ENCODE results near the gene APOC1. TPM values are rescaled to one million over a fixed set of nuclear protein-coding genes. Genes with fewer than 3 reads are reported as not detected.
"Not testable (repeated sequence)": the region's sequence is repeated elsewhere in the genome, so short reads cannot be mapped to it uniquely, and the experiment has no call there.

Gene APOC1
- polyA plus RNA-seq, 1 of the 3 experiments (the other 2 are of a cell fraction), result 2.7 TPM

- POLR2A ChIA-PET, result no interaction called here
- no peaks in the 10 kb centered on the region for H3K27me3 ChIP-seq (ENCODE audit: insufficient read depth)
- peaks cover 2 to 16% of the 10 kb centered on the region in 2 experiments for H3K36me3 ChIP-seq (replicated peaks in 1 of 2; ENCODE audit: control insufficient read depth in 1 of 2, insufficient read depth in 2 of 2, low read length in 1 of 2)
- no peak overlapping the region for H3K27ac ChIP-seq (ENCODE audit: low read depth in 2 of 2, low read length in 1 of 2)
- CTCF ChIA-PET, result no interaction called here
- no peak for TF ChIP-seq MEF2A (IDR thresholded peaks at IDR 0.05; ENCODE audit: borderline replicate concordance, low read depth)
- no peak for TF ChIP-seq EZH2phosphoT487 (IDR thresholded peaks at IDR 0.05; ENCODE audit: borderline replicate concordance, low read depth)
- no peak for TF ChIP-seq JUND (IDR thresholded peaks at IDR 0.05)
- no peak for TF ChIP-seq FOXJ3 (CRISPR knock-in tag; IDR thresholded peaks at IDR 0.05)
- no peak for TF ChIP-seq POLR2AphosphoS5 (IDR thresholded peaks at IDR 0.05; ENCODE audit: low read depth, low read length)
- peaks cover 0 to 3% of the 10 kb centered on the region in 2 experiments; a peak in 1 of 4 replicates for H3K4me1 ChIP-seq (ENCODE audit: control insufficient read depth in 1 of 2, insufficient read depth in 2 of 2, low read depth in 1 of 2, low read length in 1 of 2)
- no peaks in the 10 kb centered on the region for H4K20me1 ChIP-seq (ENCODE audit: insufficient read depth)
- H2AFZ ChIP-seq (ENCODE audit: low read depth), result no peak overlapping the region
- H3K4me3 ChIP-seq (ENCODE audit: low read depth in 2 of 2, low read length in 1 of 2), result no peak overlapping the region
- H3K79me2 ChIP-seq (ENCODE audit: insufficient read depth), result no peaks in the 10 kb centered on the region; the same call in 1 of the 2 replicates
- no peak for DNase-seq
- peaks cover 10% of the 10 kb centered on the region for H3F3A ChIP-seq (replicated peaks; ENCODE audit: insufficient read depth)
- H3K9ac ChIP-seq, result no peak overlapping the region
- no peak overlapping the region for H3K4me2 ChIP-seq
- no peaks in the 10 kb centered on the region for H3K9me2 ChIP-seq
- no peaks in the 10 kb centered on the region for H3K9me3 ChIP-seq
- WGBS (ENCODE audit: low lambda C conversion rate), result 93% methylated on average over 15 of the region's 15 CpGs
Observed at GRCh38 chr19:44882063-44882462, 32.3 kb upstream of the APOC1 start.

- DNase-seq; POLR2A ChIA-PET; H3K4me1 ChIP-seq (ENCODE audit: control insufficient read depth in 1 of 2, insufficient read depth in 2 of 2, low read depth in 1 of 2, low read length in 1 of 2); H2AFZ ChIP-seq (ENCODE audit: low read depth); H3K9ac ChIP-seq; H3K27ac ChIP-seq (ENCODE audit: low read depth in 2 of 2, low read length in 1 of 2); H3K9me3 ChIP-seq; H3K4me2 ChIP-seq; H3K4me3 ChIP-seq (ENCODE audit: low read depth in 2 of 2, low read length in 1 of 2); H3K27me3 ChIP-seq (ENCODE audit: insufficient read depth); H3K9me2 ChIP-seq; H4K20me1 ChIP-seq (ENCODE audit: insufficient read depth); H3K79me2 ChIP-seq (ENCODE audit: insufficient read depth): not testable (repeated sequence)
- Histone ChIP-seq H3K36me3 (replicated peaks in 1 of 2; ENCODE audit: control insufficient read depth in 1 of 2, insufficient read depth in 2 of 2, low read length in 1 of 2) (peaks cover 2 to 18% of the 10 kb centered on the region in 2 experiments), H3F3A (replicated peaks; ENCODE audit: insufficient read depth) (peaks cover 10% of the 10 kb centered on the region)
- 90% methylated on average over 19 of the region's 19 CpGs for WGBS (ENCODE audit: low lambda C conversion rate)
- CTCF ChIA-PET, result interaction anchor here (0.6 to 1.5 kb wide), 3 partner anchors 72 to 584 kb away, joined by 3 to 5 read pairs (median 4); partner anchors contain the start of gene CLPTM1
Observed at GRCh38 chr19:44882619-44883397, 31.6 kb upstream of the APOC1 start.

- H3K36me3 ChIP-seq (replicated peaks in 1 of 2; ENCODE audit: control insufficient read depth in 1 of 2, insufficient read depth in 2 of 2, low read length in 1 of 2), result peaks cover 0 to 12% of the 10 kb centered on the region in 2 experiments
- ChIA-PET POLR2A (no interaction called here), CTCF (interaction anchor here (0.7 to 1.5 kb wide), 4 partner anchors 38 to 175 kb away, joined by 3 to 5 read pairs (median 4); partner anchors contain the start of genes CLPTM1 and NECTIN2)
- no peak overlapping the region for H2AFZ ChIP-seq (ENCODE audit: low read depth)
- no peaks in the 10 kb centered on the region for H3K9me2 ChIP-seq
- no peak overlapping the region for H3K9ac ChIP-seq
- no peak overlapping the region for H3K4me2 ChIP-seq
- H4K20me1 ChIP-seq (ENCODE audit: insufficient read depth), result no peaks in the 10 kb centered on the region
- H3F3A ChIP-seq (replicated peaks; ENCODE audit: insufficient read depth), result peaks cover 15% of the 10 kb centered on the region
- no peak for TF ChIP-seq RXRA (IDR thresholded peaks at IDR 0.05; ENCODE audit: borderline replicate concordance, low read depth)
- TF ChIP-seq SIN3A (IDR thresholded peaks at IDR 0.05; ENCODE audit: borderline replicate concordance, low read depth, low read length), result no peak
- TF ChIP-seq TEAD4 (IDR thresholded peaks at IDR 0.05; ENCODE audit: borderline replicate concordance, insufficient read depth), result no peak
- no peak for TF ChIP-seq MXI1 (IDR thresholded peaks at IDR 0.05; ENCODE audit: low read depth, low read length)
- WGBS (ENCODE audit: low lambda C conversion rate), result 85% methylated on average over 5 of the region's 5 CpGs
- no peak for DNase-seq
- H3K4me3 ChIP-seq (ENCODE audit: low read depth in 2 of 2, low read length in 1 of 2), result no peak overlapping the region
- no peak overlapping the region for H3K27ac ChIP-seq (ENCODE audit: low read depth in 2 of 2, low read length in 1 of 2)
- no peaks in the 10 kb centered on the region for H3K4me1 ChIP-seq (ENCODE audit: control insufficient read depth in 1 of 2, insufficient read depth in 2 of 2, low read depth in 1 of 2, low read length in 1 of 2)
- H3K27me3 ChIP-seq (ENCODE audit: insufficient read depth), result no peaks in the 10 kb centered on the region
- no peaks in the 10 kb centered on the region for H3K79me2 ChIP-seq (ENCODE audit: insufficient read depth)
- H3K9me3 ChIP-seq, result no peaks in the 10 kb centered on the region
Observed at GRCh38 chr19:44883922-44884321, 30.5 kb upstream of the APOC1 start.
